GM18499 (cell line): ENCODE data around the gene GPATCH1.
"Not testable (repeated sequence)": the region's sequence is repeated elsewhere in the genome, so short reads cannot be mapped to it uniquely, and the experiment has no call there.

Experiments
- ATAC-seq: cut with Tn5 transposase; IDR thresholded peaks from one replicate; pipeline ENCODE4 v1.9.1; 2021; ENCODE audit warnings: moderate number of reproducible peaks; ENCODE audit not compliant: insufficient read depth, unreplicated experiment

Gene GPATCH1, protein sequence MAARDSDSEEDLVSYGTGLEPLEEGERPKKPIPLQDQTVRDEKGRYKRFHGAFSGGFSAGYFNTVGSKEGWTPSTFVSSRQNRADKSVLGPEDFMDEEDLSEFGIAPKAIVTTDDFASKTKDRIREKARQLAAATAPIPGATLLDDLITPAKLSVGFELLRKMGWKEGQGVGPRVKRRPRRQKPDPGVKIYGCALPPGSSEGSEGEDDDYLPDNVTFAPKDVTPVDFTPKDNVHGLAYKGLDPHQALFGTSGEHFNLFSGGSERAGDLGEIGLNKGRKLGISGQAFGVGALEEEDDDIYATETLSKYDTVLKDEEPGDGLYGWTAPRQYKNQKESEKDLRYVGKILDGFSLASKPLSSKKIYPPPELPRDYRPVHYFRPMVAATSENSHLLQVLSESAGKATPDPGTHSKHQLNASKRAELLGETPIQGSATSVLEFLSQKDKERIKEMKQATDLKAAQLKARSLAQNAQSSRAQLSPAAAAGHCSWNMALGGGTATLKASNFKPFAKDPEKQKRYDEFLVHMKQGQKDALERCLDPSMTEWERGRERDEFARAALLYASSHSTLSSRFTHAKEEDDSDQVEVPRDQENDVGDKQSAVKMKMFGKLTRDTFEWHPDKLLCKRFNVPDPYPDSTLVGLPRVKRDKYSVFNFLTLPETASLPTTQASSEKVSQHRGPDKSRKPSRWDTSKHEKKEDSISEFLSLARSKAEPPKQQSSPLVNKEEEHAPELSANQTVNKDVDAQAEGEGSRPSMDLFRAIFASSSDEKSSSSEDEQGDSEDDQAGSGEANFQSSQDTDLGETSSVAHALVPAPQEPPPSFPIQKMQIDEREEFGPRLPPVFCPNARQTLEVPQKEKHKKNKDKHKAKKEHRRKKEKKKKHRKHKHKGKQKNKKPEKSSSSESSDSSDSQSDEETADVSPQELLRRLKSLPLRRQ

DNA sequence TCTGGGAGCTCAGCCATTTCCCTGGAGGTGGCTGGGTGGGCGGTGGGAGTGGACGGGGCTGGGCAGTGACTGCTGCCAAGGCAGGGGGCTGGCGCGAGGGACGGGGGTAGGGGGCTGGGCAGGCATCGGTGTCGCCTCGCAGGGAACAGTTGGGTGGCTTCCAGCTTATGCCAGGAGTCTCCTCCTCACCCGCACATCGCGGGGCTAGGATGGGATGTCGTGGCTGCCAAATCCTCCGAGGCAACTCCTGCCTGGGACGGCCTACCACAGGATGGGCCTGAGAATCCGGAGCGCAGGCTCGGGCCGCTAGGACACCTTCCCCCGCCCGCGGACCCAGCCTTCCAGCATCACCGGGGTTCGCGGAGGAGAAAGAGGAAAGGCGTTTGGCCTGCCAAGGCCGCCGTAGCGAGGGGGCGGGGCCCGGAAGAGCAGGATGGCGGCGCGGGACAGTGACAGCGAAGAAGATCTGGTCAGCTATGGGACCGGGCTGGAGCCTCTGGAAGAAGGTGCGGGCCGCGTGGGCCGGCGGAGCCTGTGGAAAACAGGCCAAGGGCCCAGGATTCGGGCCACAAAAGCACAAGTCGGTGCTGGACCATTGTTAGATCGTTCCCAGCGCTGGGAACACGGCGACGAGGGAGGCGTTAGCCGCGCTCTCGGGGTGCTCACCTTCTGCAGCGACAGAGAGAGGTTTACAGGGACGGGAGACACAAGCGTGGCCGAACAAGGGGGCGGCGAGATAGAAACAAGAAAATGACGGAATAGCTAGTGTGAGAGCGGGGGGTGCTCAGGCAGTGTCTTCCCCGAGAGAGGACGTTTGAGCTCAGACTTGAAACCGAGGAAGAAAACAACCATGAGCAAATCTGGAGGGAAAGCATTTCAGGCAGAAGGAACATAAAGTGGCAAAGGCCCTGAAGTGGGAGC, at the start of gene GPATCH1:
GPATCH1 (plus strand) TSS at position 421 of the 921 bp plus-strand sequence; CDS start at position 434, 13 bp downstream.
- no peak for ATAC-seq

DNA sequence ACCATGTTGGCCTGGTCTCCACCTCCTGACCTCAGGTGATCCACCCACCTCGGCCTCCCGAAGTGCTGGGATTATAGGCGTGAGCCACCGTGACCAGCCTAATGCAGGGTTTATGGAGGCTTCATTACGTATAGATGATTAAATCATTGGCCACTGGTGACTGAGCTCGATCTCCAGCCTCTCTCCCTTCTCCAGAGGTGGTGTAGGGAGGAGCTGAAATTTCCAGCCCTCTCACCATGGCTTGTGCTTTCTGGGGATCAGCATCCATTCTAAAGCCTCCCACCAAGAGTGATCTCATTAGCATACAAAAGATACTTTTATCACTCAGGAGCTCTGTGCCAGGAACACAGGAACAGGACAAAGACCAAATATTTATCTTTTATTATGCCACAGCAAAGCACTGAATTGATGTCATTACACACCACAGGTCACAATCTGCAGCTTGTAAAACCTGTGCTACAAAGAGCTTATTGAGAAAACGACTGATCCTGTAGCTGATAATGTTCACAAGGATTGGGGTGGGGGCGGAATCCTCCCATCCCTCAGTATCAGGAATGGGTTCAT, 48.7 kb upstream of the GPATCH1 start:
- no peak for ATAC-seq

DNA sequence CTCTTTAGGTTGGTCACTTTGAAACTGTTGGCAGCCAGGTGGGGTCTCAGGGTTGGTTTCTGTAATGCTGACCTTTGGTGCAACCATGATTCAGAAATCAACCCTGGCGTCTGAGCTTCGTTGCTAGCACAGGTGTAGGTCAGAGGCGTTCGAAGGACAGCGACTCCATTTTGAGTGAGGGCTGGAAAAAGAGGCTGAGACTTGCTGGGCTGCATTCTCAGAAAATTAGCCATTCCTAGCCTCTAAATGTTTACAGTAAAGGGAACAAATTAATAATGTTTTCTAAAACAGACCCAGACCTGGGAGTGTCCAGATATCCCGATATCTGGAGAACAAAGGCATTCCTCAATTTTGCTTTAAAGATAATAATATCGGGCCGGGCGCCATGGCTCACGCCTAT, 45.5 kb upstream of the GPATCH1 start:
- no peak for ATAC-seq

DNA sequence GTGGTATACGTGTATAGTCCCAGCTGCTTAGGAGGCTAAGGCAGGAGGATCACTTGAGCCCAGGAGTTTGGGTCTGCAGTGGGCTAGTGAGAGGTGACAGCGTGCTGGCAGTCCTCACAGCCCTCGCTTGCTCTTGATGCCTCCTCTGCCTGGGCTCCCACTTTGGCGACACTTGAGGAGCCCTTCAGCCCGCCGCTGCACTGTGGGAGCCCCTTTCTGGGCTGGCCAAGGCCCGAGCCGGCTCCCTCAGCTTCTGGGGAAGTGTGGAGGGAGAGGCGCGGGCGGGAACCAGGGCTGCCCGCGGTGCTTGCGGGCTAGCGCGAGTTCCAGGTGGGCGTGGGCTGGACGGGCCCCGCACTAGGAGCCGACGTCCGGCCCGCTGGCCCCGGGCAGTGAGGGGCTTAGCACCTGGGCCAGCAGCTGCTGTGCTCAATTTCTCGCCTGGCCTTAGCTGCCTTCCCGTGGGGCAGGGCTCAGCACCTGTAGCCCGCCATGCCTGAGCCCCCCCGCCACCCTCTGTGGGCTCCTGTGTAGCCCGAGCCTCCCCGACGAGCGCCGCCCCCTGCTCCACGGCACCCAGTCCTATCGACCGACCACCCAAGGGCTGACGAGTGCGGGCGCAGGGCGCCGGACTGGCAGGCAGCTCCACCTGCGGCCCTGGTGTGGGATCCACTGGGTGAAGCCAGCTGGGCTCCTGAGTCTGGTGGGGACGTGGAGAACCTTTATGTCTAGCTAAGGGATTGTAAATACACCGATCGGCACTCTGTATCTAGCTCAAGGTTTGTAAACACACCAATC, 44.4 kb upstream of the GPATCH1 start:
- ATAC-seq, result not testable (repeated sequence)

DNA sequence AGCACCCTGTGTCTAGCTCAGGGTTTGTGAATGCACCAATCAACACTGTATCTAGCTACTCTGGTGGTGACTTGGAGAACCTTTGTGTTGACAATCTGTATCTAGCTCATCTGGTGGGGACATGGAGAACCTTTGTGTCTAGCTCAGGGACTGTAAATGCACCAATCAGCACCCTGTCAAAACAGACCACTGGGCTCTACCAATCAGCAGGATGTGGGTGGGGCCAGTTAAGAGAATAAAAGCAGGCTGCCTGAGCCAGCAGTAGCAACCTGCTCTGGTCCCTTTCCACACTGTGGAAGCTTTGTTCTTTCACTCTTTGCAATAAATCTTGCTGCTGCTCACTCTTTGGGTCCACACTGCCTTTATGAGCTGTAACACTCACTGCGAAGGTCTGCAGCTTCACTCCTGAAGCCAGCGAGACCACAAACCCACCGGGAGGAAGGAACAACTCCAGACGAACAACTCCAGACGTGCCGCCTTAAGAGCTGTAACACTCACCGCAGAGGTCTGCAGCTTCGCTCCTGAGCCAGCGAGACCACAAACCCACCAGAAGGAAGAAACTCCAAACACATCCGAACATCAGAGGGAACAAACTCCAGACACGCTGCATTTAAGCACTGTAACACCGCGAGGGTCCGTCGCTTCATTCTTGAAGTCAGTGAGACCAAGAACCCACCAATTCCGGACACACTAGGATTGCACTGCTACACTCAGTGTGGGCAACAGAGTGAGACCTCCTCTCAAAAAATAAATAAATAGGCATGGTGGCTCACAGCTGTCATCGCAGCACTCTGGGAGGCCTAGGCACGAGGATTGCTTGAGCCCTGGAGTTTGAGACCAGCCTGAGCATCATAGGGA, 43.6 kb upstream of the GPATCH1 start:
- ATAC-seq, result not testable (repeated sequence)

DNA sequence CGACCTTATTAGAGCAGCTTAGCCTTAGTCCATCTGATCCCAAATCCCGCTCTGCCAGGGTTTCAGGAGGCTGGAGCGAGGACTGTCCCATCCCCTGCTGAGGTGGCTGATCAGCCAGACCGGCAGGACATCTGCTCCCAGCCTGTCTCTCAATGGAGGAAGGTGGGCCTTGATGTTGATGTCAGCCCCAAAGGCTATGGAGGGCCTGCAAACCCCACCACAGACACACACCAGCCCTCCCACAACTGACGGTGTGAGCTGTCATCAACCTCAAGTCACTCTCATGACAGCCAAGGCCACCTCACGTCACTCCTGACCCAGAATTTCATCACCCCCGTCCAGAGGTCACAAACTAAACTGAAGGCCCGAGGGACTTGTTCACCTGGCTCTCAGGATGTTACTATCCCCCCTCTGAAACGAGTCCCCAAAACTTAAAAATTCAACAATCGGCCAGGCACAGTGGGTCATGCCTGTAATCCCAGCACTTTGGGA, 41.8 kb upstream of the GPATCH1 start:
- no peak for ATAC-seq

DNA sequence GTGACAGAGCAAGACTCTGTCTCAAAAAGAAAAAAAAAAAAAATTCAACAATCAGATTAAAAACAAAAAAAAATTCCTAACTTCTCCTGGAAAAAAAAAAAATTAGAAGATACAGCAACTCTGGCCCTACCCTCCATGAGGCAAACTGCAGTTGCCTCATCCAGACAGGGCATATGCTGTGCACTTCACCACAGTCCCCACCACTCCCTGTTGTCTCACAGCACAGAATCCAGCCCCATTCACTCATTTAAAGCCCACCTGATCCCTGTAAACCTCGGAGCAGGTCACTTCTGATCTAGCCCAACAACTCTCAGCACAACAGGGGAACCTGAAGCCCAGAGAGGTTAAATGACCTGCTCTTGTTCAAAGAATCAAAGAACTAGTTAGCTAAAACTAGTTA, 41.2 kb upstream of the GPATCH1 start:
- no peak for ATAC-seq

DNA sequence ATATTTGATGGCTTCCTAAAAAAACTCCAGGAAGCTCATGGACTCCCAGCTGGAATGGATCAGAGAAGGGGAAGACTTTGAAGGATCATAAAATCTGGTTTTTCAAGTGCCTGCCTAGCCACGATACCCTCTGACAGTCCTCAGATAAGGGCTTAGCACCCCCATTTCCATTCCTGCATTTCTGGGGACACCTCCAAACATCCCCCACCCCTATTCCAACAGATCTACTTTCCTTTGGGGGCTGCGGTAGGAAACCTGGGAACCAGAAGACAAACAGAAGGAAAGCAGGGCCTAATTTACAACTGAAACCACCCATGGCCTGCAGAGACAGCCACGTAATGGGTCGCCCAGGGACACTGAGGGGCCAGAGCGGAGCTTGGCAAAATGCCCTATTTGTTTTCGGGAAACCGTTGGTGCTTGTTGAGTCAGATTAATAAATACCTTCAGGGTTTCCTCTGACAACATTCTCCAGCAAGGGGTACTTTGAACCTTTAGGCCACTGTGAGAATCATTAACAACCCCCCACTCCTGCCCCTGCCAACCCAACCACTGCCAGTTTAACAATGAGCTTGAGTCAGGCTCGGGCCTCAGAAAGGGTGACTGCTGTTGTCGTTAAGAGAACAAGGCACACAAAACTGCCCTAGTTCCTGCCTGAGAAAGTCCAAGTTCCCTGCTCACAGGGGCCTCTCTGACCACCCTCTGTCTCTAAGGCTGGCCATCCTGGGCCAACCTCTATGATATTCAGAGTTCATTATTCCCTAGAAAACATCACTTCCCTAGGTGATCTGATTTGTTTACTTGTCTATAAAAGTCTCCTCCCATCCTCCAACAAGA, 39.8 kb upstream of the GPATCH1 start:
- no peak for ATAC-seq

DNA sequence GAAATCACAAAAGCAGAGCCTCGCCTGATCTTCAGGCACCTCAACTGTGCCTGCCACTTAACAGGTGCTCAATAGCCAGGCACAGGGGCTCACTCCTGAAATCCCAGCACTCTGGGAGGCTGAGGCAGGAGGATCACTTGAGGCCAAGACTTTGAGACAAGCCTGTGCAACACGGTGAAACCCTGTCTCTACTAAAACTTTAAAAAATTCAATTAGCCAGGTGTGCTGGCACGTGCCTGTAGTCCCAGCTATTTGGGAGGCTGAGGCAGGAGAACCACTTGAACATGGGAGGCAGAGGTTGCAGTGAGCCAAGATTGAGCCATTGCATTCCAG, 39.2 kb upstream of the GPATCH1 start:
- not testable (repeated sequence) for ATAC-seq

DNA sequence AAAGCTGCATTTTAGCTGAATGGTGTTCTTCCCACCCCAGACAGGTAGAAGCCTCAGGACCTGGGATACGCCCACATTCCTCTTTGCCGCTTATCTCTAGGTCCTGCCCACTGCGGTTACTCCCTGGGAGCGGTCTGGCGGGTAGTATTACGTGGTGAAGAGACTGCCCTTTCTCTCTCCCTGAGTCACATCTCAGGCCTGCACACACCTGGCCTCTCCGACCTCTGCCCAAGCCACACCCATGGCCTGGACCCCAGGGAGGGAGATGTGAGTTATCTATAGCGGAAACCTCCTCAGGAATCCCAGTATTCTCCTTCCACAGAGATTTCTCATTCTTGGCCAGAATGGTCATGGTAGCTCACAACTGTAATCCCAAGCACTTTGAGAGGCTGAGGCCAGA, 33.6 kb upstream of the GPATCH1 start:
- no peak for ATAC-seq

DNA sequence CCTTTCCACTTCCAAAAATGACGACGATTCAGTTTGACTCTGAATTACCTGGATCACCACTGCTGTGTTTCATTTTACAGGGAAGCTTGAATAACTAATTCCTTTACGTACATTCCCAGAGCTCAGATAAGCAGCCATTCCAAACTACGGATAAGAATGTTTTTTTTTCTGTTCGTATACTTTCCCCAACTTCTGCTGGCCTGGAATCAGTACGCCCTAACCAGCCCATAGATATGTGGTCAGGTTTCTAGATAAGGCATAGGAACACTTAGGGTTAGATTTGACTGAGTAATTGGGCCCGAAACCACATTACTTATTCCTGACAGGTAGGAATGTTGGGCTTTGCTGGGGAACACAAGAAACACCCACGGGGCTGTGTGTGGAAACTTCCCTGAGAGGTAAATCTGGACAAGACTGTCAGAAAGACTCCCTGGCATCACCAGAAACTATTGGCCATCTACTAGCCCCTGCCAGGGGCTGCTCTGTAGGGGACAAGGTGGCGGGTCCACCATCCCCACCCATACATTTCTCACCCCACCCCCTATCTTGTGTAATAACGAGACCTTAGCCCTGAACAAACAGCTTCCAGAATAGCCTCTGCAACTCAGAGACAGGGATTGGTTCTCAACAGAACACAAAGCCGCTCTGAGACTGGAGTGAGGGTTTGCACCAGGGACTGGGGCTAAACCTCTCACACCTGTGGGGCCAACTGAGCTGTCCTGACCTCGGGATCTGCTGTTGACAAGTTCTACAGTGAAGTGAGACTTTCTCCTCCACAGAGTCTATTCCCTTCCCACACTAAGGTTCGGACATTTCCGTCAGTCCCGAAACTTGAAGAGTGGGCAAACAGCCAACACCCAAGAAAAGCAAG, 31.9 kb upstream of the GPATCH1 start:
- ATAC-seq, result no peak

DNA sequence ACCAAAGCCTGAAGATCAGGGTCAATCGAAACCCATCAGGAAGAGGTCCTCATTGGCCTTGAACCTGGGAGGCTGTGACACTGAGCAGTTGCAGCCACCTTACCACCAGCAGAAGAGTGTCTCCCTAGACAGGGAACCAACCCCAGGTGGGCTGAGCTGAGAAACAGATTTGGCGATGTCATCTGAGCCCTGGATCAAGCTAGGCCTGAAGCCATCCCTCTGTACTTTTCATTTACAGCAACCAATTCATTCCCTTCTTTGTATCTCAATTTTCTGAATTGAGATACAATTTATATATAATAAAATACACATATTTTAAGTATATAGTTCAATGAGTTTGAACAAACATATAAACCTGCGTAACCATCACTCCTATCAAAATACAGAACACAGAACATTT, 30.9 kb upstream of the GPATCH1 start:
- ATAC-seq, result no peak

DNA sequence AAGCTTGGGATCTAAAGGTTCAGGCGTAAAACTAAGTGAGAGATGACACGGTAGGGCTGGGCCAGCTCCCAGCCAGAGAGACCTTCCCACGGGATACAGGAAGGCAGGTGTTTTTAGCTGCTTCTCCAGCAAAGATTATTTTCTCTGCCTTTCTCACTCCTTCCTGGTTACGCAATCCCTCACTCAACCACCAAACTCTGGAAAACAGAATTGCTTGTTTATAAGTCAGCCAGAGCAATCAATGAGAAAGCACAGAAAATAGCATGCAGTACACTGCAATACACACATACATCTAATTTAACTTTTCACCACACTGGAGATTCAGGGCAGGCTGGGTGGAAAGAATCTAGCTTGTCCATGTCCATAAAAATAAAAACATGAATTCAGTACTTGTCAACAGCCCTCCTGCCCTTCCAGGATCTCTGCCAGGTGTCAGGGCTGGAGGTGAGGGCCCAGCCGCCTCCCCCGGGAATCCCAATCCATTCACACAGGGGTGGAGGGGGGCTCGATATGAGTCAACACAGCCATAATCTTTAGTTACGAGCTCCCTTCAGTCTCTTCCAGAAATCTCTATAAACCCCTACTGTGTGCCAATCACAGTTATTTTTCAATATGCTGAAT, 28.5 kb upstream of the GPATCH1 start:
- ATAC-seq, result no peak

DNA sequence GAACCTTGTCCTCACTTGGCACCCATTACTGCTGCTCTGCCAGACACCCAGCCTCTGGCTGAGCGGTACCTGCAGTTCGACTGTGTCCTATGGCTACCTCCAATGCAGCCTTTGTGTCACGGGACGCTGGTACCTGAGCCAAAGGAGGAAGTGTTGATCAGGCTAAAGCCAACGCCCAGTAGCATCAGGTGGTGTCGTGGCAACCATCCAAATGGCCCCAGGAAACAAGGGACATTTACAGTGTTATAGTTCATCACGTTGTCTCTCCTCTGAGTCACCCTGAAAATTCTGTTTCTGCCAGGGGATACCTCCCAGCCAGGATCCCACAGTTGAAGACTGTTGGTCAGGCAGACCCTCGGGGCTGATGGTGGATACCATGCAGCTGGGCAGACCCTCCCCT, 26.4 kb upstream of the GPATCH1 start:
- no peak for ATAC-seq

DNA sequence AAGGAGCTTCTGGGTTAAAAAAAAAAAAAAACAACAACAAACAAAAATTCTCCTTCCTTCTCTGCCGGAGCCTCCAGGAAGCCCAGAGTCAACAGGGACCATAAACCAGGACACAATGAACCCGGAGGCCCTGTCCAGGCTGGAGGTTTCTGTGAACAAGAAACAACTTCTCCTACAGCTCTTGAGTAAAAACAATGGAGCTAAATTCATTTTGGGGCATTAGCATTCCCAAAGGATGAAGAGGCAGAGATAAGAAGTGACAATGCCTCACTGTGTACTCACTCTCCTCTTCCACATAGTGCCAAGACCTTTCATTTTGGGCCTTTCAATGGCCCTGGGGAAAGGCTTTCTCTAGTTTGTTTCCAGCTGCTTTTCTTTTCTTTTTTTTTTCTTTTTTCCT, 25.3 kb upstream of the GPATCH1 start:
- ATAC-seq, result no peak

DNA sequence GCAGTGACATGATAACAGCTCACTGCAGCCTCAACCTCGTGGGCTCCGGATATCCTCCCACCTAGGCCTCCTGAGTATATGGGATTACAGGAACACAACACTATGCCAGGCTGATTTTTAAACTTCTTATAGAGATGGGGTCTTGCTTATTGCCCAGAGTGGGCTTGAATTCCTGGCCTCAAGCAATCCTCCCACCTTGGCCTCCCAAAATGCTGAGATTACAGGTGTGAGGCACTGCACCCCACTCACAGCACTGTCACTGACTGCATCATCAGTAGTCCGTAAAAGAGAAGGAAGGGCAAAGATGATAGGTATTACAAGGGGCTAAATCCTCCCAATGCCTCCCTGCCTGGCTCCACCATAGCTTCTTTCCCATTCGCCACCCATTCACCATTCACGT, 20.4 kb upstream of the GPATCH1 start:
- no peak for ATAC-seq
